A549 (cell line): ENCODE measurements around the gene ADGRD1. TPM values are rescaled to one million over a fixed set of nuclear protein-coding genes. Genes with fewer than 3 reads are reported as not detected.
A peak's percentile ranks its signal among the peaks of the same experiment; 100 is the strongest.

Experiments
- ATAC-seq, 2 experiments: fragments of 200-7000 bp in 1 of 2; fragments of >200 bp in 1 of 2; cut with Nextera tagmentation in 1 of 2; cut with Tn5 transposase in 1 of 2; 3 replicates each; pipeline versions ENCODE4 v1.8.0 to v1.9.1; 2018 to 2020; ENCODE audit warnings: mild to moderate bottlenecking in 1 of 2, moderate library complexity in 1 of 2
- CTCF ChIA-PET: fragments of 300-600 bp; sonication (Branson Sonifier 250); formaldehyde crosslinking; extraction: SDS; loops from one replicate; lab custom pipeline; 2021; ENCODE audit warnings: antibody characterized with exemption, inconsistent platforms; lab: Yijun Ruan, JAX
- POLR2A ChIA-PET: fragments of 350-600 bp; formaldehyde crosslinking; extraction: SDS; loops from one replicate; lab custom pipeline; 2021; ENCODE audit warnings: antibody characterized with exemption, inconsistent platforms; lab: Yijun Ruan, JAX
- DNase-seq, 2 experiments: peaks; one replicate each; pipeline versions ENCODE4 v3.0.0 to v3.0.0-alpha.2; 2011 to 2016; ENCODE audit warnings: low read depth in 1 of 2, low spot score in 1 of 2
- FAIRE-seq: peaks from 2 replicates; lab custom pipeline; 2011; peaks lifted over from hg19 to GRCh38; lab: Jason Lieb, UNC
- H3K27ac ChIP-seq, 2 experiments: fragments of >200 bp; sonication (Bioruptor Twin); formaldehyde crosslinking; 3 replicates each; pipeline ENCODE4 v1.5.1; 2016 to 2017
- H3K4me1 ChIP-seq: fragments of >200 bp; sonication (Bioruptor Twin); formaldehyde crosslinking; 3 replicates; pipeline ENCODE4 v1.6.1; 2016
- H3K4me2 ChIP-seq: fragments of >200 bp; sonication (Bioruptor Twin); formaldehyde crosslinking; 3 replicates; pipeline ENCODE4 v1.6.1; 2016
- H3K4me3 ChIP-seq: fragments of >200 bp; sonication (Bioruptor Twin); formaldehyde crosslinking; 3 replicates; pipeline ENCODE4 v1.5.1; 2016
- H3K9me3 ChIP-seq: fragments of >200 bp; sonication (Bioruptor Twin); formaldehyde crosslinking; 3 replicates; pipeline ENCODE4 v1.6.1; 2016
- BHLHE40 ChIP-seq: IDR thresholded peaks from 2 replicates; pipeline ENCODE4 v1.6.1; 2012; ENCODE audit warnings: low read depth, low read length, inconsistent platforms
- CBX2 ChIP-seq: fragments of 200-600 bp; sonication (generic); IDR thresholded peaks from 2 replicates; pipeline ENCODE4 v1.6.1; 2016; ENCODE audit warnings: low read depth, mild to moderate bottlenecking, borderline replicate concordance
- EP300 ChIP-seq, 2 experiments: fragments of >200 bp; sonication (Bioruptor Twin); formaldehyde crosslinking; IDR thresholded peaks; 2 replicates in 1 of 2; 3 replicates in 1 of 2; pipeline ENCODE4 v1.6.1; 2016 to 2017
- FOSB ChIP-seq: fragments of 250-450 bp; sonication (Bioruptor Pico); IDR thresholded peaks from 2 replicates; pipeline ENCODE4 v1.5.0; 2020; ENCODE audit warnings: mild to moderate bottlenecking, moderate library complexity
- FOXS1 ChIP-seq: fragments of 250-450 bp; sonication (Bioruptor Pico); IDR thresholded peaks from 2 replicates; pipeline ENCODE4 v1.5.0; 2020; ENCODE audit warnings: mild to moderate bottlenecking, moderate library complexity
- GATA3 ChIP-seq: IDR thresholded peaks from 2 replicates; pipeline ENCODE4 v1.6.1; 2012; ENCODE audit warnings: borderline replicate concordance
- JUNB ChIP-seq: fragments of >200 bp; sonication (Bioruptor Twin); formaldehyde crosslinking; IDR thresholded peaks from 2 replicates; pipeline ENCODE4 v1.6.1; 2016
- KDM1A ChIP-seq: fragments of 200-600 bp; sonication (generic); IDR thresholded peaks from 2 replicates; pipeline ENCODE4 v1.6.1; 2016; ENCODE audit warnings: low read depth, mild to moderate bottlenecking
- KDM5A ChIP-seq: fragments of 200-600 bp; sonication (generic); IDR thresholded peaks from 2 replicates; pipeline ENCODE4 v1.6.1; 2016; ENCODE audit warnings: antibody characterized with exemption, mild to moderate bottlenecking
- MAFK ChIP-seq: fragments of 450-650 bp; IDR thresholded peaks from 2 replicates; pipeline ENCODE4 v1.6.1; 2014; ENCODE audit not compliant: partially characterized antibody
- NR3C1 ChIP-seq: fragments of >200 bp; sonication (Bioruptor Twin); formaldehyde crosslinking; IDR thresholded peaks from 3 replicates; pipeline ENCODE4 v1.6.1; 2017
- RNF2 ChIP-seq: fragments of 200-600 bp; sonication (generic); IDR thresholded peaks from 2 replicates; pipeline ENCODE4 v1.6.1; 2016; ENCODE audit warnings: low read depth, mild to moderate bottlenecking, antibody characterized with exemption, moderate library complexity, borderline replicate concordance
- SREBF2 ChIP-seq: fragments of 450-650 bp; IDR thresholded peaks from 2 replicates; pipeline ENCODE4 v1.6.1; 2014; ENCODE audit warnings: mild to moderate bottlenecking, moderate library complexity
- TFCP2L1 ChIP-seq: fragments of 250-450 bp; sonication (Bioruptor Pico); IDR thresholded peaks from 2 replicates; pipeline ENCODE4 v1.5.0; 2021; ENCODE audit warnings: mild to moderate bottlenecking
- ZNF302 ChIP-seq: fragments of 250-450 bp; sonication (Bioruptor Pico); IDR thresholded peaks from 2 replicates; pipeline ENCODE4 v1.9.0; 2021; ENCODE audit warnings: inconsistent platforms, mild to moderate bottlenecking, moderate library complexity
- ZSCAN20 ChIP-seq: fragments of 250-450 bp; sonication (Bioruptor Pico); IDR thresholded peaks from 2 replicates; pipeline ENCODE4 v1.8.0; 2022; ENCODE audit warnings: mild to moderate bottlenecking, moderate library complexity
- WGBS: methylation state at CpG from one replicate; pipeline ENCODE4 v1.1.6; 2017; ENCODE audit errors: missing lambda C conversion rate; 5-methylcytosine and 5-hydroxymethylcytosine counted together
- polyA plus RNA-seq, 4 experiments: library from polyadenylated mRNA; depleted of rRNA in 3 of 4; stranded (reverse); fragments of >200 nt; fragmentation: RNase III in 1 of 4; extraction: RNeasy Plus Mini Kit Qiagen cat#74134 plus additional on column Dnase treatment in 1 of 4; gene quantifications; 2 replicates in 3 of 4; 3 replicates in 1 of 4; pipeline ENCODE4 v1.2.3, GENCODE V29; 2011 to 2017
- TF ChIP-seq, protein P1 (sequence below): fragments of 250-450 bp; sonication (Bioruptor Pico); IDR thresholded peaks from 2 replicates; pipeline ENCODE4 v1.5.0; 2021; ENCODE audit warnings: mild to moderate bottlenecking, moderate library complexity, borderline replicate concordance
- TF ChIP-seq, protein P2 (sequence below): fragments of >200 bp; sonication (Bioruptor Twin); formaldehyde crosslinking; IDR thresholded peaks from 3 replicates; pipeline ENCODE4 v1.6.1; 2016

ADGRD1 gene
- polyA plus RNA-seq, 2 of the 4 experiments (the other 2 are of a cell fraction): 0.36 to 1.5 TPM

GRCh38 chr12:131010396-131011131, 56.9 kb downstream of the ADGRD1 start:
- 66% methylated on average over 18 of the region's 18 CpGs for WGBS
- CTCF ChIA-PET: no interaction called here

DNA sequence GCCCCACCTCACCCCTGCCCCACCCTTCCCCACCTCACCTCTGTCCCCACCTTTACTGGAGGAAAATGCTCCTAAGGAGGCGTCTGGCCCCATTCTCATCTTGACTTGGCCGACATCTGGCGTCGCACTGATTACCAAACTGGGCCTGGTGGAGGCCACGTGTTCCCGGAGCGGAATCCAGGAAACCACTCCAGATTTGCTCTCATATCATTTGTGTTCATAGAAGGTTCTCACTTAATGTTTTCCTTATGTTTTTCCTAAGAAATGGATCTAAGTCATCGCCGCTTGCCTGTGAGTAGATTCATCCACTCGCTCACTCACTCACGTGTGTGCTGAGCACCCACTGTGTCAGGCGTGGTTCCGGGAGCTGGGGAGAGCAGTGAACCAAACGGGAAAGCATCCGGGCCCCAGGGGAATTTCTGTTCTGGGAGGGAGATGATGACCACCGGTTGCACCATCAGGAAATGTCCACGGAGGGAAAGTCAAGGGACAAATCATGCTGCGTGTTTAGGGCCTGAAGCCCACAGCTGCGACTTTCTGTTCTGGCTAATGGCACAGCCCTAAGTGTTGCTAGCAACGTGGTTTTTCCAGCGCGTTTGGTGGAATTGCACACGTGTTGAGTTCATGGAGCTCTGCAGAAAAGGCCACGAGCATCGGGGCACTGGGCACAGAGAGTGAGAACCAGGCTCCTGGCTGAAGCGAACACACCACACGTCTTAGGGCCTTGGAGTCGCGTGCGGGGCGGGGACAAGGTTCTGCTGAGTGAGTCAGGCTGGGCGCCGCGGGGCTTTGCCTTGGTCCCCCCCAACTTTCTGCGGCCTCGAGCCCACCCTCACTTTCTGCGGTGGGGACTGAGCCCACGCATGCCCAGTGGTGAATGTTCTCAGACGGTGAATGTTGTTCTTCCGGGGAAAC, 57.7 kb downstream of the ADGRD1 start:
- ChIA-PET POLR2A (no interaction called here), CTCF (no interaction called here)
- no peak overlapping the region for H3K4me2 ChIP-seq
- no peaks in the 10 kb centered on the region for H3K4me1 ChIP-seq
- no peak overlapping the region for H3K4me3 ChIP-seq
- DNase-seq: no peak
- FAIRE-seq: no peak
- ATAC-seq: no peak
- no peaks in the 10 kb centered on the region for H3K9me3 ChIP-seq
- 85% methylated on average over 40 of the region's 40 CpGs for WGBS
- TF ChIP-seq FOXS1 (CRISPR knock-in tag) (no peak), SREBF2 (no peak), NR3C1 (no peak), ZNF302 (CRISPR knock-in tag) (no peak), JUNB (no peak)
- no peak overlapping the region for H3K27ac ChIP-seq

More at GRCh38 chr12:131010396-131011131, 56.9 kb downstream of the ADGRD1 start:
- DNase-seq (no peak), FAIRE-seq (no peak), ATAC-seq (no peak)
- H3K4me3 ChIP-seq: no peak overlapping the region
- no peak overlapping the region for H3K27ac ChIP-seq
- H3K4me2 ChIP-seq: no peak overlapping the region
- no peaks in the 10 kb centered on the region for H3K9me3 ChIP-seq
- no peak for TF ChIP-seq GATA3
- TF ChIP-seq TFCP2L1 (CRISPR knock-in tag): no peak
- TF ChIP-seq FOSB (CRISPR knock-in tag): no peak
- POLR2A ChIA-PET: no interaction called here
- no peaks in the 10 kb centered on the region for H3K4me1 ChIP-seq

DNA sequence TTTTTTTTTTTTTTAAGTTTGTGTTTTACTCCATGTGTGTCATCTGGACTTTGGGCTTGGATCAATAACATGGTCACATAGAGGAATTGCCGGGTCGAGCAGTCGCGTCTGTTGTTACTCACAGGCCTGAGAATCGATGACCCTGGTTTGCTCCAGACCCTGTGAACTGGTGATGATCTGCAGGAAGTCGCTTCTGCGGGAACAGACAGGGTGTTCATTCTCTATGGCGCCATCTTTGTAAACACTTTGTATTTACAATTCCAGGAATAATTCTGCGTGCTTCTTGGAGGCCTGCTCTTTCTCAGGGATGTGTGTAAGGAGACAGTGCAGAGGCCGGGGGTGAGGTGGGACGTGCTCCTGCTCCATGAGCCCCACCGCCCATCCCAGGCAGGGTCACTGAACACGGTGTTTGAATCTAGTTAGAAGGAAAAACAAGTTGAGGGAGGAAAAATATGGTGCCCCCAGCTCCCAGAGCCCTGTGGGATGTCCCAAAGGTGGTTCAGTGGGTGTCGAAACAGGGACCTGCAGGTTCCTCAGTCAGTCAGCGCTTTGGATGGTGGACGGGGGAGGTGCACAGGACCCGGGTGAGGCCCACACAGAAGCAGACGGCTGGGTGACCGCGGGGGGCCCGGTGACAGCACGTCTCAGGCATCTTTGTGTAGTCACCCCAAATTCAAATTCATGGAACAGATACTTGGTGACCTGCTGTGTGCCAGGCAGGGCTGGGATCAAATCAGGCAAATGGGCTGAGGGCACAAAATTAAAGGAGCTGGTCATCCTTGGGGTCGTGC, 58.8 kb downstream of the ADGRD1 start:
- Histone ChIP-seq H3K4me2 (no peak overlapping the region), H3K4me3 (no peak overlapping the region), H3K9me3 (no peaks in the 10 kb centered on the region), H3K4me1 (no peaks in the 10 kb centered on the region), H3K27ac (no peak overlapping the region)
- WGBS: 68% methylated on average over 23 of the region's 23 CpGs
- CTCF ChIA-PET: interaction anchor here (1.5 kb wide), 1 partner anchor 10 kb away, joined by 5 read pairs; no protein-coding TSS in a partner anchor
- POLR2A ChIA-PET: no interaction called here
- DNase-seq: peak in 1 of 2 experiments; percentile 35
- no peak for FAIRE-seq
- no peak for TF ChIP-seq MAFK
- no peak for TF ChIP-seq BHLHE40
- TF ChIP-seq KDM5A: no peak
- no peak for TF ChIP-seq ZSCAN20 (CRISPR knock-in tag)
- no peak for TF ChIP-seq EP300 (IDR thresholded peaks at IDR 0.05)
- TF ChIP-seq FOXS1 (CRISPR knock-in tag): no peak
- TF ChIP-seq, protein P1, sequence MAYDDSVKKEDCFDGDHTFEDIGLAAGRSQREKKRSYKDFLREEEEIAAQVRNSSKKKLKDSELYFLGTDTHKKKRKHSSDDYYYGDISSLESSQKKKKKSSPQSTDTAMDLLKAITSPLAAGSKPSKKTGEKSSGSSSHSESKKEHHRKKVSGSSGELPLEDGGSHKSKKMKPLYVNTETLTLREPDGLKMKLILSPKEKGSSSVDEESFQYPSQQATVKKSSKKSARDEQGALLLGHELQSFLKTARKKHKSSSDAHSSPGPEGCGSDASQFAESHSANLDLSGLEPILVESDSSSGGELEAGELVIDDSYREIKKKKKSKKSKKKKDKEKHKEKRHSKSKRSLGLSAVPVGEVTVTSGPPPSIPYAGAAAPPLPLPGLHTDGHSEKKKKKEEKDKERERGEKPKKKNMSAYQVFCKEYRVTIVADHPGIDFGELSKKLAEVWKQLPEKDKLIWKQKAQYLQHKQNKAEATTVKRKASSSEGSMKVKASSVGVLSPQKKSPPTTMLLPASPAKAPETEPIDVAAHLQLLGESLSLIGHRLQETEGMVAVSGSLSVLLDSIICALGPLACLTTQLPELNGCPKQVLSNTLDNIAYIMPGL (CRISPR knock-in tag): no peak
- TF ChIP-seq, protein P2, sequence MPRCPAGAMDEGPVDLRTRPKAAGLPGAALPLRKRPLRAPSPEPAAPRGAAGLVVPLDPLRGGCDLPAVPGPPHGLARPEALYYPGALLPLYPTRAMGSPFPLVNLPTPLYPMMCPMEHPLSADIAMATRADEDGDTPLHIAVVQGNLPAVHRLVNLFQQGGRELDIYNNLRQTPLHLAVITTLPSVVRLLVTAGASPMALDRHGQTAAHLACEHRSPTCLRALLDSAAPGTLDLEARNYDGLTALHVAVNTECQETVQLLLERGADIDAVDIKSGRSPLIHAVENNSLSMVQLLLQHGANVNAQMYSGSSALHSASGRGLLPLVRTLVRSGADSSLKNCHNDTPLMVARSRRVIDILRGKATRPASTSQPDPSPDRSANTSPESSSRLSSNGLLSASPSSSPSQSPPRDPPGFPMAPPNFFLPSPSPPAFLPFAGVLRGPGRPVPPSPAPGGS: no peak
- no peak for TF ChIP-seq KDM1A
- TF ChIP-seq CBX2: no peak
- TF ChIP-seq RNF2: no peak
- no peak for ATAC-seq
